GM12878 (cell line): ENCODE data around the gene ANKRD1. TPM values are rescaled to one million over a fixed set of nuclear protein-coding genes. Genes with fewer than 3 reads are reported as not detected.

Experiments
- ATAC-seq: fragments of 200-7000 bp; cut with Tn5 transposase; 3 replicates; pipeline ENCODE4 v1.9.1; 2020; ENCODE audit warnings: mild to moderate bottlenecking, moderate library complexity
- BruUV-seq: library from RNA; stranded (reverse); fragments of 400-500 nt; replicated peaks from 2 replicates; lab custom pipeline; 2021; lab: Mats Ljungman, UMichigan
- CTCF ChIA-PET: fragments of 300-600 bp; sonication (Branson Sonifier 250); formaldehyde crosslinking; extraction: SDS; loops from one replicate; lab custom pipeline; 2021; ENCODE audit warnings: inconsistent platforms; lab: Yijun Ruan, JAX
- POLR2A ChIA-PET: fragments of 350-600 bp; formaldehyde crosslinking; extraction: SDS; loops from one replicate; lab custom pipeline; 2021; ENCODE audit warnings: inconsistent platforms; lab: Charles Lee
- RAD21 ChIA-PET: fragments of 300-600 bp; sonication (Branson Sonifier 250); formaldehyde crosslinking; loops from one replicate; lab custom pipeline; 2023; ENCODE audit warnings: antibody characterized with exemption; ENCODE audit not compliant: unreplicated experiment; lab: Charles Lee
- SMC1A ChIA-PET: fragments of 300-600 bp; sonication (Branson Sonifier 250); formaldehyde crosslinking; loops from one replicate; lab custom pipeline; 2023; ENCODE audit not compliant: unreplicated experiment, uncharacterized antibody; lab: Charles Lee
- DNase-seq: peaks from one replicate; pipeline ENCODE4 v3.0.0-alpha.2; 2011; ENCODE audit warnings: low read depth, low spot score
- FAIRE-seq: peaks from 3 replicates; lab custom pipeline; 2011; peaks lifted over from hg19 to GRCh38; lab: Jason Lieb, UNC
- H2AFZ ChIP-seq: 2 replicates; pipeline ENCODE4 v1.6.0; 2011; ENCODE audit warnings: low read depth, low read length, control low read depth; ENCODE audit not compliant: control insufficient read depth
- H3K27ac ChIP-seq: 2 replicates; pipeline ENCODE4 v1.5.1; 2011; ENCODE audit warnings: control low read depth; ENCODE audit not compliant: control insufficient read depth, insufficient read depth
- H3K27me3 ChIP-seq, 2 experiments: replicated peaks in 1 of 2; 2 replicates each; pipeline versions ENCODE4 v1.6.0 to v1.6.1; 2011; ENCODE audit warnings: low read length in 1 of 2; ENCODE audit not compliant: control insufficient read depth in 2 of 2, insufficient read depth in 2 of 2
- H3K36me3 ChIP-seq, 2 experiments: 2 replicates each; pipeline ENCODE4 v1.5.1; 2011; ENCODE audit warnings: low read length in 1 of 2; ENCODE audit not compliant: control insufficient read depth in 2 of 2, insufficient read depth in 2 of 2
- H3K4me1 ChIP-seq: 2 replicates; pipeline ENCODE4 v1.6.1; 2011; ENCODE audit warnings: mild to moderate bottlenecking, low read length, moderate library complexity, mixed read lengths; ENCODE audit not compliant: control insufficient read depth, insufficient read depth
- H3K4me2 ChIP-seq: 2 replicates; pipeline ENCODE4 v1.6.0; 2011; ENCODE audit warnings: control low read depth; ENCODE audit not compliant: control insufficient read depth, insufficient read depth
- H3K4me3 ChIP-seq: fragments of 200-600 bp; sonication (generic); 2 replicates; pipeline ENCODE4 v1.5.1; 2016
- H3K79me2 ChIP-seq: 2 replicates; pipeline ENCODE4 v1.6.0; 2011; ENCODE audit warnings: low read length; ENCODE audit not compliant: control insufficient read depth, insufficient read depth
- H3K9ac ChIP-seq: 2 replicates; pipeline ENCODE4 v1.8.0; 2011; ENCODE audit warnings: low read length, control low read depth, mixed read lengths; ENCODE audit not compliant: control insufficient read depth, insufficient read depth
- H3K9me3 ChIP-seq: replicated peaks from 3 replicates; pipeline ENCODE4 v1.5.1; 2011; ENCODE audit warnings: mild to moderate bottlenecking, low read length; ENCODE audit not compliant: control insufficient read depth, insufficient read depth
- H4K20me1 ChIP-seq: 2 replicates; pipeline ENCODE4 v1.6.0; 2011; ENCODE audit not compliant: control insufficient read depth, insufficient read depth
- BHLHE40 ChIP-seq, 2 experiments: fragments of 450-650 bp in 1 of 2; IDR thresholded peaks; 2 replicates each; pipeline ENCODE4 v1.6.1; 2011 to 2017; ENCODE audit warnings: low read depth in 2 of 2, borderline replicate concordance in 1 of 2, improper control_type of control experiment in 1 of 2, low read length in 1 of 2, mild to moderate bottlenecking in 1 of 2
- CUX1 ChIP-seq: IDR thresholded peaks from 2 replicates; pipeline ENCODE4 v1.6.1; 2012; ENCODE audit warnings: improper control_type of control experiment, low read depth, low read length; ENCODE audit not compliant: insufficient replicate concordance
- FOXM1 ChIP-seq: IDR thresholded peaks from 2 replicates; pipeline ENCODE4 v1.6.1; 2012; ENCODE audit warnings: low read depth, mild to moderate bottlenecking, inconsistent platforms, low read length, moderate library complexity
- HDAC2 ChIP-seq: fragments of 200-600 bp; sonication (generic); IDR thresholded peaks from 2 replicates; pipeline ENCODE4 v1.6.1; 2017
- IKZF2 ChIP-seq, 2 experiments: fragments of 450-650 bp; IDR thresholded peaks; 2 replicates each; pipeline ENCODE4 v1.6.1; 2017; ENCODE audit warnings: mild to moderate bottlenecking in 2 of 2, moderate library complexity in 2 of 2
- POLR2A ChIP-seq: IDR thresholded peaks from 2 replicates; pipeline ENCODE4 v1.6.1; 2011; ENCODE audit warnings: low read depth, mild to moderate bottlenecking, low read length
- POLR2AphosphoS5 ChIP-seq: IDR thresholded peaks from 2 replicates; pipeline ENCODE4 v1.6.1; 2011; ENCODE audit warnings: mild to moderate bottlenecking, low read length, inconsistent platforms
- SP1 ChIP-seq: IDR thresholded peaks from one replicate; pipeline ENCODE4 v1.6.1; 2011; ENCODE audit warnings: low read depth, low read length
- ZBED1 ChIP-seq: IDR thresholded peaks from 2 replicates; pipeline ENCODE4 v1.6.1; 2016; ENCODE audit warnings: borderline replicate concordance
- ZNF274 ChIP-seq: IDR thresholded peaks from one replicate; pipeline ENCODE4 v1.8.0; 2011; ENCODE audit not compliant: insufficient read length, insufficient read depth
- WGBS: methylation state at CpG from one replicate; pipeline ENCODE4 v1.1.6; 2016; ENCODE audit warnings: low lambda C conversion rate; ENCODE audit not compliant: insufficient replicate concordance, insufficient coverage; ENCODE audit errors: missing lambda C conversion rate; 5-methylcytosine and 5-hydroxymethylcytosine counted together
- in situ Hi-C: fragments of 300-500 bp; cut with MboI; formaldehyde crosslinking; loops from 9 replicates; pipeline ENCODE4 v1.14.3; 2018; ENCODE audit warnings: mixed read lengths
- intact Hi-C: fragments of 100-400 bp; cut with micrococcal nuclease; formaldehyde crosslinking; loops from one replicate; pipeline ENCODE4 v1.14.2; 2022; ENCODE audit not compliant: unreplicated experiment
- polyA plus RNA-seq, 11 experiments: library from polyadenylated mRNA; depleted of rRNA in 4 of 11; unstranded in 6 of 11; stranded (reverse) in 5 of 11; fragments of >200 nt; fragmentation: Nextera tagmentation in 4 of 11; fragmentation: Illumina TruSeq in 1 of 11; extraction: Ambion mirVana in 4 of 11; extraction: Trizol in 1 of 11; gene quantifications; 1 replicate in 1 of 11; 2 replicates in 10 of 11; pipeline versions ENCODE4 v1.2.1 to v1.2.3, GENCODE V29; 2011 to 2016; ENCODE audit warnings: inconsistent platforms in 2 of 11, missing spikeins in 2 of 11, low read depth in 1 of 11
- total RNA-seq, 4 experiments: library from RNA; depleted of rRNA in 3 of 4; stranded (reverse); fragments of >200 nt in 3 of 4; fragmentation: Illumina TruSeq in 1 of 4; extraction: Trizol in 1 of 4; gene quantifications; 2 replicates each; pipeline versions ENCODE4 v1.2.1 to v1.2.3, GENCODE V29; 2013 to 2021
- TF ChIP-seq, protein P1 (sequence below), 3 experiments: IDR thresholded peaks in 2 of 3; conservative IDR thresholded peaks in 1 of 3; 2 replicates each; pipeline ENCODE4 v1.5.1; 2011; ENCODE audit warnings: low read depth in 3 of 3, low read length in 3 of 3, mild to moderate bottlenecking in 3 of 3, control low read depth in 2 of 3, moderate library complexity in 2 of 3, inconsistent platforms in 1 of 3, mixed read lengths in 1 of 3; ENCODE audit not compliant: control insufficient read depth in 2 of 3, insufficient read depth in 1 of 3; ENCODE audit errors: extremely low read depth in 1 of 3
- TF ChIP-seq, protein P2 (sequence below): fragments of 450-650 bp; IDR thresholded peaks from 2 replicates; pipeline ENCODE4 v1.6.1; 2018; ENCODE audit warnings: mild to moderate bottlenecking, low read depth, moderate library complexity; ENCODE audit not compliant: partially characterized antibody

ANKRD1 gene
- total and polyA plus RNA-seq, 10 of the 15 experiments (the other 5 are each of a cell fraction or from before 2014, with no cell fraction given), result not detected

DNA sequence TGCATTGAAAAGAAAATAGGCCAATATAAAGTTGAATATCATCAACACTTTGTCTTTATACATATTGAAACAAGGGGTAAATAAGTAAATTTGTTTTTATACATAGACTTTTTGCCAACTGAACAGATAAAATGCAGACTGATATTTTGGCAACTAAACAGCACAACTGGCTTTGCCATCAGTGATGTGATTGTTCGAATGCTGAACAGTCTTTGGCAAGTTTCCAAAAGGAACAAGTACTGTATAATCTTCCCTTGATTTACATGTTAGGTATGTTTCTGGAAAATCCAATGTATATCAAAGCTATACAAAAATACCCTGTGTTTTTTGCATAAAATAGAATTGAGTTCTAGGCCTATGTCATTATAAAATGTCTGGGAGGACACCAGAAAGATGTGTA, 18.2 kb upstream of the ANKRD1 start (continued):
- TF ChIP-seq POLR2AphosphoS5 (no peak), CUX1 (no peak), FOXM1 (no peak)
- TF ChIP-seq, all 136 proteins: peak for 0

DNA sequence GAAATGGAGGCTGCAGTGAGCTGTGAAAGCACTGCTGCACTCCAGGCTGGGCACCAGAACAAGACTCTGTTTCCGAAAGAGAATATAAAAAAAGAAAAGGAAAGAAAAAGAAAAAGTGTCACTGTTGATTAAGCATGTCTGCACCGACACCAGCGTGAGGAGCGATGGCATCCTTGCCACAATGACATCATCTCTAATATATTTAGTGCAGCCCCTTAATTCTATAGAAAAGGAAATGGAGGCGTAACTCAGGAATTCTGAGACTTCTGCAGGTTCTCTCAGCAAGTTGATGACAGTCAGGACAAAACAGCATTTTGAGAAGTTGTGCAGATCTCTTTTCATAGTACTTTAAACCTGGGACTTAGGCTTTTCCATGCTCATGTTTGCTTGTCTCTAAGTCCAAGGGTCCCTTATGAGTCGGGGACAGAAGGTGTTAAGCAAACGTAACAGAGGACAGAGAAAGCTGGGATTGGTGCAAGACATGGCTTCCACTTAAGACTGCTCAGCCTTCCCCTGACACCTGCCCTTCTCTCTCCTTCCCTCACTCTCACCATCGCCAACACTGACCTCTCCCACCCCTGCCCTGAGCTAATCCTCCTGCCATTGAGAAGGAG, 16.9 kb upstream of the ANKRD1 start:
- ChIA-PET POLR2A (no interaction called here), SMC1A (interaction anchor here (0.7 to 1.4 kb wide), 5 partner anchors 26 to 1144 kb away, joined by 3 read pairs; no protein-coding TSS in a partner anchor), CTCF (interaction anchor here (0.6 kb wide), 1 partner anchor 50 kb away, joined by 3 read pairs; no protein-coding TSS in a partner anchor), RAD21 (no interaction called here)
- Histone ChIP-seq H2AFZ (no peak overlapping the region), H3K4me2 (no peak overlapping the region), H3K27ac (no peak overlapping the region), H3K4me1 (no peaks in the 10 kb centered on the region), H3K4me3 (no peak overlapping the region), H3K9me3 (no peaks in the 10 kb centered on the region), H3K27me3 (no peaks in the 10 kb centered on the region), H3K36me3 (no peaks in the 10 kb centered on the region), H3K9ac (no peak overlapping the region), H4K20me1 (no peaks in the 10 kb centered on the region), H3K79me2 (no peaks in the 10 kb centered on the region)
- ATAC-seq (no peak), DNase-seq (no peak), FAIRE-seq (no peak)
- intact Hi-C loops, result no loop called here
- 61% methylated on average over 8 of the region's 8 CpGs for WGBS
- in situ Hi-C loops, result no loop called here
- BruUV-seq, result no TSS peak
- TF ChIP-seq HDAC2, result no peak
- TF ChIP-seq, protein P1, sequence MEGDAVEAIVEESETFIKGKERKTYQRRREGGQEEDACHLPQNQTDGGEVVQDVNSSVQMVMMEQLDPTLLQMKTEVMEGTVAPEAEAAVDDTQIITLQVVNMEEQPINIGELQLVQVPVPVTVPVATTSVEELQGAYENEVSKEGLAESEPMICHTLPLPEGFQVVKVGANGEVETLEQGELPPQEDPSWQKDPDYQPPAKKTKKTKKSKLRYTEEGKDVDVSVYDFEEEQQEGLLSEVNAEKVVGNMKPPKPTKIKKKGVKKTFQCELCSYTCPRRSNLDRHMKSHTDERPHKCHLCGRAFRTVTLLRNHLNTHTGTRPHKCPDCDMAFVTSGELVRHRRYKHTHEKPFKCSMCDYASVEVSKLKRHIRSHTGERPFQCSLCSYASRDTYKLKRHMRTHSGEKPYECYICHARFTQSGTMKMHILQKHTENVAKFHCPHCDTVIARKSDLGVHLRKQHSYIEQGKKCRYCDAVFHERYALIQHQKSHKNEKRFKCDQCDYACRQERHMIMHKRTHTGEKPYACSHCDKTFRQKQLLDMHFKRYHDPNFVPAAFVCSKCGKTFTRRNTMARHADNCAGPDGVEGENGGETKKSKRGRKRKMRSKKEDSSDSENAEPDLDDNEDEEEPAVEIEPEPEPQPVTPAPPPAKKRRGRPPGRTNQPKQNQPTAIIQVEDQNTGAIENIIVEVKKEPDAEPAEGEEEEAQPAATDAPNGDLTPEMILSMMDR (IDR thresholded peaks at IDR 0.05 in 2 of 3, conservative IDR thresholded peaks at IDR 0.05 in 1 of 3; ENCODE audit: control insufficient read depth in 2 of 3, extremely low read depth in 1 of 3, insufficient read depth in 1 of 3, low read depth in 3 of 3, low read length in 3 of 3), result no peak
- TF ChIP-seq POLR2A, result no peak
- TF ChIP-seq, protein P2, sequence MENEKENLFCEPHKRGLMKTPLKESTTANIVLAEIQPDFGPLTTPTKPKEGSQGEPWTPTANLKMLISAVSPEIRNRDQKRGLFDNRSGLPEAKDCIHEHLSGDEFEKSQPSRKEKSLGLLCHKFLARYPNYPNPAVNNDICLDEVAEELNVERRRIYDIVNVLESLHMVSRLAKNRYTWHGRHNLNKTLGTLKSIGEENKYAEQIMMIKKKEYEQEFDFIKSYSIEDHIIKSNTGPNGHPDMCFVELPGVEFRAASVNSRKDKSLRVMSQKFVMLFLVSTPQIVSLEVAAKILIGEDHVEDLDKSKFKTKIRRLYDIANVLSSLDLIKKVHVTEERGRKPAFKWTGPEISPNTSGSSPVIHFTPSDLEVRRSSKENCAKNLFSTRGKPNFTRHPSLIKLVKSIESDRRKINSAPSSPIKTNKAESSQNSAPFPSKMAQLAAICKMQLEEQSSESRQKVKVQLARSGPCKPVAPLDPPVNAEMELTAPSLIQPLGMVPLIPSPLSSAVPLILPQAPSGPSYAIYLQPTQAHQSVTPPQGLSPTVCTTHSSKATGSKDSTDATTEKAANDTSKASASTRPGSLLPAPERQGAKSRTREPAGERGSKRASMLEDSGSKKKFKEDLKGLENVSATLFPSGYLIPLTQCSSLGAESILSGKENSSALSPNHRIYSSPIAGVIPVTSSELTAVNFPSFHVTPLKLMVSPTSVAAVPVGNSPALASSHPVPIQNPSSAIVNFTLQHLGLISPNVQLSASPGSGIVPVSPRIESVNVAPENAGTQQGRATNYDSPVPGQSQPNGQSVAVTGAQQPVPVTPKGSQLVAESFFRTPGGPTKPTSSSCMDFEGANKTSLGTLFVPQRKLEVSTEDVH, result no peak
- no peak for TF ChIP-seq BHLHE40 (IDR thresholded peaks at IDR 0.05; ENCODE audit: borderline replicate concordance in 1 of 2, low read depth in 2 of 2, low read length in 1 of 2)
- TF ChIP-seq IKZF2 (IDR thresholded peaks at IDR 0.05), result no peak
- TF ChIP-seq ZBED1, result no peak
- no peak for TF ChIP-seq SP1
- no peak for TF ChIP-seq ZNF274
